Fibroblast of lung (primary cell): ENCODE measurements around the gene WSCD2. TPM values are rescaled to one million over a fixed set of nuclear protein-coding genes. Genes with fewer than 3 reads are reported as not detected.

Experiments used
- DNase-seq, 2 donors: peaks; one replicate each; pipeline versions ENCODE4 v3.0.0 to v3.0.0-alpha.2; 2010; ENCODE audit warnings: low read depth in 2 of 2
- H2AFZ ChIP-seq: 2 replicates; pipeline ENCODE4 v1.5.1; 2012; ENCODE audit warnings: low read length, control low read depth, inconsistent platforms
- H3K27ac ChIP-seq: 2 replicates; pipeline ENCODE4 v1.5.1; 2011; ENCODE audit warnings: low read length, control low read depth; ENCODE audit not compliant: insufficient read depth
- H3K27me3 ChIP-seq: 2 replicates; pipeline ENCODE4 v1.5.1; 2011; ENCODE audit warnings: mild to moderate bottlenecking, low read length; ENCODE audit not compliant: control insufficient read depth, insufficient read depth
- H3K36me3 ChIP-seq: 2 replicates; pipeline ENCODE4 v1.5.1; 2011; ENCODE audit warnings: low read length; ENCODE audit not compliant: control insufficient read depth, insufficient read depth
- H3K4me1 ChIP-seq: 2 replicates; pipeline ENCODE4 v1.5.1; 2011; ENCODE audit warnings: low read length; ENCODE audit not compliant: control insufficient read depth, insufficient read depth; ENCODE audit errors: extremely low read depth
- H3K4me2 ChIP-seq: 2 replicates; pipeline ENCODE4 v1.5.1; 2011; ENCODE audit warnings: low read length, control low read depth; ENCODE audit not compliant: insufficient read depth; ENCODE audit errors: extremely low read depth
- H3K4me3 ChIP-seq, 4 experiments: fragments of 200-600 bp in 1 of 4; sonication (generic) in 1 of 4; replicated peaks in 1 of 4; 2 replicates each; pipeline ENCODE4 v1.5.1; 2011 to 2016; ENCODE audit warnings: low read length in 4 of 4, low read depth in 3 of 4, mild to moderate bottlenecking in 3 of 4, control low read depth in 2 of 4, inconsistent platforms in 1 of 4, mixed read lengths in 1 of 4; ENCODE audit not compliant: insufficient read depth in 1 of 4; ENCODE audit errors: control extremely low read depth in 1 of 4
- H3K79me2 ChIP-seq: 2 replicates; pipeline ENCODE4 v1.5.1; 2012; ENCODE audit warnings: mild to moderate bottlenecking, low read length, inconsistent platforms; ENCODE audit not compliant: control insufficient read depth, insufficient read depth
- H3K9ac ChIP-seq: 2 replicates; pipeline ENCODE4 v1.5.1; 2011; ENCODE audit warnings: mild to moderate bottlenecking, low read length, control low read depth; ENCODE audit not compliant: insufficient read depth
- H3K9me3 ChIP-seq: 2 replicates; pipeline ENCODE4 v1.5.1; 2012; ENCODE audit warnings: low read depth, low read length; ENCODE audit not compliant: control insufficient read depth, insufficient read depth
- H4K20me1 ChIP-seq: 2 replicates; pipeline ENCODE4 v1.5.1; 2011; ENCODE audit warnings: low read length; ENCODE audit not compliant: control insufficient read depth, insufficient read depth; ENCODE audit errors: extremely low read depth
- CTCF ChIP-seq, 2 donors: IDR thresholded peaks in 1 of 2; conservative IDR thresholded peaks in 1 of 2; 1 replicate in 1 of 2; 2 replicates in 1 of 2; pipeline ENCODE4 v1.5.1; 2011 to 2012; ENCODE audit warnings: low read length in 2 of 2, control low read depth in 1 of 2, inconsistent platforms in 1 of 2, low read depth in 1 of 2, mild to moderate bottlenecking in 1 of 2
- EZH2 ChIP-seq: IDR thresholded peaks from 2 replicates; pipeline ENCODE4 v1.5.1; 2012; ENCODE audit warnings: low read length, control low read depth, mild to moderate bottlenecking; ENCODE audit errors: missing control alignments
- polyA plus RNA-seq, 2 donors: library from polyadenylated mRNA; depleted of rRNA in 1 of 2; stranded (reverse) in 1 of 2; unstranded in 1 of 2; fragments of >200 nt; gene quantifications; 2 replicates each; pipeline ENCODE4 v1.2.1, GENCODE V29; 2011 to 2012; ENCODE audit warnings: missing spikeins in 1 of 2
- total RNA-seq: library from RNA; depleted of rRNA; stranded (reverse); fragments of >200 nt; gene quantifications from 2 replicates; pipeline ENCODE4 v1.2.1, GENCODE V29; 2014

Gene WSCD2
- total and polyA plus RNA-seq, 2 donors (not counting 1 experiment from before 2014, with no cell fraction given): not detected

DNA sequence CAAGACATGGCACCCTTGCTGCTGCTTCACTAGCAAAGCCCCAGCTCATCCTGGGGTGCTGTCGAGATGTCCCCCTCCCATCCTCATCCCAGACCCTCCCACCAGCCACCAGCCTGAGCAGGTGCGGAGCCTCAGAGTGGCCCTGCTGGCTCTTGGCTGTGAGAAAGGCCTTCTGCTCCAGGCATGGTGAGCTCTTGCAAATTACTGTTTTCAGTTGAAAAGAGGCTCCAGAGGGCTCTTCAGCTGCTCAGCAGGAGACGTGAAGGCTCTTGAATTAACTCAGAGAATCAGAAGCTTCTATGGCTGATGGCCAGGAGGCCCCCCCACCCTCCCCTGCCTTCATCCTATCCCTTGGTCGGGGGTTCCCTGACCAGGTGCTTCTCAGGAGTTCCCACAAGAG, 44.1 kb downstream of the WSCD2 start:
- H3K79me2 ChIP-seq: no peaks in the 10 kb centered on the region
- H3K36me3 ChIP-seq: no peaks in the 10 kb centered on the region
- no peaks in the 10 kb centered on the region for H4K20me1 ChIP-seq
- no peaks in the 10 kb centered on the region for H3K27me3 ChIP-seq
- H3K9ac ChIP-seq: no peak overlapping the region
- no peaks in the 10 kb centered on the region for H3K9me3 ChIP-seq
- H3K27ac ChIP-seq: no peak overlapping the region
- H3K4me2 ChIP-seq: no peak overlapping the region
- DNase-seq: no peak
- H2AFZ ChIP-seq: no peak overlapping the region
- no peak overlapping the region for H3K4me3 ChIP-seq
- no peaks in the 10 kb centered on the region for H3K4me1 ChIP-seq
- TF ChIP-seq CTCF (conservative IDR thresholded peaks at IDR 0.05 in 1 of 2, IDR thresholded peaks at IDR 0.05 in 1 of 2; ENCODE audit: low read depth in 1 of 2, low read length in 2 of 2) (no peak), EZH2 (no peak)

DNA sequence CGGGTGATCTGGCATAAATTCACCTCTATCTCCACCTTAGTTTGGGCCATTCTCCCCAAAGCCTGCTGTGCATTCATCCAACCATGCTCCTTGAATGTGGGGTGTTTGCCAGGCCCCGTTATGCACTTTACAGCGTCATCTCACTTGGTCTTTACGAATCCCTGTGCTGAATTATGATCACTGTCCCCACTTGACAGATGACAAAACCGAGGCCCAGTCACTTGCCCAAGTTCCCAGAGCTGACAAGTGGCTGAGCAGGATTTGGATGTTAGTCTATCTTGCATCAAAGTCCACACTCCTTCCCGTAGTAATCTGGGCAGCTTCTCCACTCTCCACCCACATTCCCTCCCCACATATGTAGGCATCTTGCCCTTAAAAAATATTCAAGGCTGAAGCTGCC, 44.8 kb downstream of the WSCD2 start:
- Histone ChIP-seq H3K27me3 (no peaks in the 10 kb centered on the region), H3K9ac (no peak overlapping the region), H2AFZ (no peak overlapping the region)

GRCh38 chr12:108174641-108175040, 45.6 kb downstream of the WSCD2 start:
- no peak for DNase-seq
- H3K4me2 ChIP-seq: no peak overlapping the region
- no peak overlapping the region for H2AFZ ChIP-seq
- no peak overlapping the region for H3K27ac ChIP-seq
- no peaks in the 10 kb centered on the region for H3K79me2 ChIP-seq
- no peaks in the 10 kb centered on the region for H3K36me3 ChIP-seq
- H3K27me3 ChIP-seq: no peaks in the 10 kb centered on the region
- no peaks in the 10 kb centered on the region for H3K9me3 ChIP-seq
- H3K9ac ChIP-seq: no peak overlapping the region
- no peak overlapping the region for H3K4me3 ChIP-seq
- no peaks in the 10 kb centered on the region for H3K4me1 ChIP-seq
- TF ChIP-seq CTCF (conservative IDR thresholded peaks at IDR 0.05 in 1 of 2, IDR thresholded peaks at IDR 0.05 in 1 of 2; ENCODE audit: low read depth in 1 of 2, low read length in 2 of 2) (no peak), EZH2 (no peak)
- H4K20me1 ChIP-seq: no peaks in the 10 kb centered on the region

More for the DNA sequence above, 44.8 kb downstream of the WSCD2 start:
- Histone ChIP-seq H3K27ac (no peak overlapping the region), H4K20me1 (no peaks in the 10 kb centered on the region), H3K9me3 (no peaks in the 10 kb centered on the region), H3K79me2 (no peaks in the 10 kb centered on the region), H3K36me3 (no peaks in the 10 kb centered on the region), H3K4me3 (no peak overlapping the region), H3K4me2 (no peak overlapping the region), H3K4me1 (no peaks in the 10 kb centered on the region)
- no peak for DNase-seq
- TF ChIP-seq EZH2 (no peak), CTCF (conservative IDR thresholded peaks at IDR 0.05 in 1 of 2, IDR thresholded peaks at IDR 0.05 in 1 of 2; ENCODE audit: low read depth in 1 of 2, low read length in 2 of 2) (no peak)
